ENCODE data around the gene TLCD3B. TPM values are rescaled to one million over a fixed set of nuclear protein-coding genes. Genes with fewer than 3 reads are reported as not detected.
A peak's percentile ranks its signal among the peaks of the same experiment; 100 is the strongest.

The TLCD3B gene
- total and polyA plus RNA-seq, 9 of the 15 experiments (the other 6 are each of a cell fraction or from before 2014, with no cell fraction given) = 0.10 to 0.52 (median 0.23) TPM; not detected in 4

- H3K4me1 ChIP-seq (replicated peaks in 1 of 2; ENCODE audit: control insufficient read depth in 2 of 2, insufficient read depth in 2 of 2, low read length in 2 of 2) = peaks cover 0 to 50% of the 10 kb centered on the region in 2 experiments; a peak in 2 of 5 replicates
- peak within 1 kb of the TSS in 1 of 2 experiments; percentile 82; a peak in 2 of 4 replicates for H3K9ac ChIP-seq (ENCODE audit: insufficient read depth in 1 of 2, low read depth in 2 of 2, low read length in 2 of 2)
- in situ Hi-C loops (cut with MboI) (no loop called here), intact Hi-C loops (cut with micrococcal nuclease) (no loop called here)
- ATAC-seq (peak; percentile 70), FAIRE-seq (no peak), DNase-seq (ENCODE audit: extremely low read depth in 1 of 4, low spot score in 3 of 4) (peak in 2 of 4 experiments; percentile 68 to 74)
- 3% methylated on average over 39 of the region's 99 CpGs for WGBS (ENCODE audit: insufficient coverage, low coverage, missing lambda C conversion rate)
- BruUV-seq (replicated peaks) = no TSS peak
- no peak within 1 kb of the TSS for H3K27ac ChIP-seq (ENCODE audit: extremely low read depth, low read depth, low read length)
- no peaks in the 10 kb centered on the region for H3K9me1 ChIP-seq (ENCODE audit: control insufficient read depth, insufficient read depth, low read length)
- H2AFZ ChIP-seq (ENCODE audit: low read depth, low read length) = peak within 1 kb of the TSS; percentile 51; the same call in 1 of the 2 replicates
- H3K4me2 ChIP-seq (ENCODE audit: insufficient read depth, low read length) = peak within 1 kb of the TSS; percentile 32; the same call in 1 of the 2 replicates
- H4K20me1 ChIP-seq (replicated peaks; ENCODE audit: control insufficient read depth, insufficient read depth, low read length) = no peaks in the 10 kb centered on the region; the same call in 1 of the 2 replicates
- no peaks in the 10 kb centered on the region for H3K9me3 ChIP-seq (replicated peaks; ENCODE audit: control insufficient read depth, insufficient read depth, low read depth, low read length)
- no peaks in the 10 kb centered on the region for H3K79me2 ChIP-seq (ENCODE audit: control insufficient read depth, insufficient read depth, low read length)
- POLR2A ChIA-PET = no interaction called here
- peaks cover 0 to 9% of the 10 kb centered on the region in 2 experiments; a peak in 3 of 5 replicates for H3K27me3 ChIP-seq (ENCODE audit: control insufficient read depth in 2 of 2, insufficient read depth in 2 of 2, low read length in 2 of 2)
- H3K36me3 ChIP-seq (ENCODE audit: control insufficient read depth, insufficient read depth, low read length) = no peaks in the 10 kb centered on the region
- peak within 1 kb of the TSS; percentile 27 for H3K4me3 ChIP-seq
- CTCF ChIA-PET (ENCODE audit: low intra/inter-chr PET ratio) = no interaction called here
- TF ChIP-seq HNRNPLL (IDR thresholded peaks at IDR 0.05; ENCODE audit: low read depth, low read length, poor library complexity, severe bottlenecking) (no peak), ZBTB7A (IDR thresholded peaks at IDR 0.05; ENCODE audit: borderline replicate concordance, control insufficient read depth, low read depth, low read length) (peak; percentile 40; the same call in 1 of the 2 replicates), SAFB (IDR thresholded peaks at IDR 0.05; ENCODE audit: borderline replicate concordance, low read depth, low read length) (0 out of 2 replicates have a peak, but pooled peaks have one; percentile 13), ZNF282 (CRISPR knock-in tag; IDR thresholded peaks at IDR 0.05) (no peak), EGR1 (conservative IDR thresholded peaks at IDR 0.05) (0 out of 2 replicates have a peak, but pooled peaks have one; percentile 5), SNAPC5 (CRISPR knock-in tag; IDR thresholded peaks at IDR 0.05) (no peak), COPS2 (conservative IDR thresholded peaks at IDR 0.05) (no peak), PHF21A (IDR thresholded peaks at IDR 0.05; ENCODE audit: borderline replicate concordance, low read depth) (no peak), FUS (optimal IDR thresholded peaks at IDR 0.05; ENCODE audit: low read depth, low read length) (no peak), C11orf30 (IDR thresholded peaks at IDR 0.05; ENCODE audit: low read depth) (no peak), KDM4B (IDR thresholded peaks at IDR 0.05; ENCODE audit: borderline replicate concordance in 2 of 2, low read depth in 1 of 2) (no peak), RBM14 (IDR thresholded peaks at IDR 0.05; ENCODE audit: borderline replicate concordance, insufficient read depth, low read depth, low read length) (no peak), ZNF780A (CRISPR knock-in tag; IDR thresholded peaks at IDR 0.05) (no peak), BHLHE40 (IDR thresholded peaks at IDR 0.05; ENCODE audit: low read length) (no peak), NUFIP1 (IDR thresholded peaks at IDR 0.05; ENCODE audit: partially characterized antibody) (no peak), TBP (optimal IDR thresholded peaks at IDR 0.05; ENCODE audit: low read depth, low read length) (no peak)
- TF ChIP-seq, protein P1, sequence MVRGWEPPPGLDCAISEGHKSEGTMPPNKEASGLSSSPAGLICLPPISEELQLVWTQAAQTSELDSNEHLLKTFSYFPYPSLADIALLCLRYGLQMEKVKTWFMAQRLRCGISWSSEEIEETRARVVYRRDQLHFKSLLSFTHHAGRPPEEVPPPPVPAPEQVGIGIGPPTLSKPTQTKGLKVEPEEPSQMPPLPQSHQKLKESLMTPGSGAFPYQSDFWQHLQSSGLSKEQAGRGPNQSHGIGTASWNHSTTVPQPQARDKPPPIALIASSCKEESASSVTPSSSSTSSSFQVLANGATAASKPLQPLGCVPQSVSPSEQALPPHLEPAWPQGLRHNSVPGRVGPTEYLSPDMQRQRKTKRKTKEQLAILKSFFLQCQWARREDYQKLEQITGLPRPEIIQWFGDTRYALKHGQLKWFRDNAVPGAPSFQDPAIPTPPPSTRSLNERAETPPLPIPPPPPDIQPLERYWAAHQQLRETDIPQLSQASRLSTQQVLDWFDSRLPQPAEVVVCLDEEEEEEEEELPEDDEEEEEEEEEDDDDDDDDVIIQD (CRISPR knock-in tag; IDR thresholded peaks at IDR 0.05) = no peak
- TF ChIP-seq, protein P2, sequence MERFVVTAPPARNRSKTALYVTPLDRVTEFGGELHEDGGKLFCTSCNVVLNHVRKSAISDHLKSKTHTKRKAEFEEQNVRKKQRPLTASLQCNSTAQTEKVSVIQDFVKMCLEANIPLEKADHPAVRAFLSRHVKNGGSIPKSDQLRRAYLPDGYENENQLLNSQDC (CRISPR knock-in tag; IDR thresholded peaks at IDR 0.05) = no peak
- TF ChIP-seq, protein P3, sequence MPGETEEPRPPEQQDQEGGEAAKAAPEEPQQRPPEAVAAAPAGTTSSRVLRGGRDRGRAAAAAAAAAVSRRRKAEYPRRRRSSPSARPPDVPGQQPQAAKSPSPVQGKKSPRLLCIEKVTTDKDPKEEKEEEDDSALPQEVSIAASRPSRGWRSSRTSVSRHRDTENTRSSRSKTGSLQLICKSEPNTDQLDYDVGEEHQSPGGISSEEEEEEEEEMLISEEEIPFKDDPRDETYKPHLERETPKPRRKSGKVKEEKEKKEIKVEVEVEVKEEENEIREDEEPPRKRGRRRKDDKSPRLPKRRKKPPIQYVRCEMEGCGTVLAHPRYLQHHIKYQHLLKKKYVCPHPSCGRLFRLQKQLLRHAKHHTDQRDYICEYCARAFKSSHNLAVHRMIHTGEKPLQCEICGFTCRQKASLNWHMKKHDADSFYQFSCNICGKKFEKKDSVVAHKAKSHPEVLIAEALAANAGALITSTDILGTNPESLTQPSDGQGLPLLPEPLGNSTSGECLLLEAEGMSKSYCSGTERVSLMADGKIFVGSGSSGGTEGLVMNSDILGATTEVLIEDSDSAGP (CRISPR knock-in tag; IDR thresholded peaks at IDR 0.05) = no peak
These were observed 20.0 kb downstream of the TLCD3B start, which contains the start of gene DOC2A for GRCh38 chr16:30010844-30011713. DOC2A (minus strand) TSS chr16:30011027; CDS start chr16:30010222, 805 bp downstream.

Measured in K562 (cell line).